GM18858 (cell line): ENCODE results near the gene UCKL1.
"Not testable (repeated sequence)": the region's sequence is repeated elsewhere in the genome, so short reads cannot be mapped to it uniquely, and the experiment has no call there.

ENCODE experiments used
- ATAC-seq: cut with Tn5 transposase; IDR thresholded peaks from one replicate; pipeline ENCODE4 v1.9.1; 2021; ENCODE audit not compliant: unreplicated experiment

UCKL1 gene

DNA sequence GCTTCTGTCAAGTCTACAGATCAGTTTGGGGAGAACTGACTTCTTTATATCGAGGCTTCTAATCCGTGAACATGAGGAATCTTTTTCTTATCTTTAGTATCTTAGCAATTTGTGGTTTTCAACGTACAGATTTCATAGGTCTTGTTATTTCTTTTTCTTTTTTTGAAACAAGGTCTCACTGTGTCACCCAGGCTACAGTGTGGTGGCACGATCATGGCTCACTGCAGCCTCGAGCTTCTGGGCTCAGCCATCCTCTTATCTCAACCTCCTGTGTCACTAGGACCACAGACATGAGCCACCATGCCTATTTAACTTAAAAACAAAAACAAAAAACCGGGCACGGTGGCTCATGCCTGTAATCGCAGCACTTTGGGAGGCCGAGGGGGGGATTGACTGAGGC lies 32.0 kb downstream of the UCKL1 start:
- ATAC-seq: no peak

- ATAC-seq: no peak
Observed at GRCh38 chr20:63923651-63924050, 32.6 kb downstream of the UCKL1 start.

DNA sequence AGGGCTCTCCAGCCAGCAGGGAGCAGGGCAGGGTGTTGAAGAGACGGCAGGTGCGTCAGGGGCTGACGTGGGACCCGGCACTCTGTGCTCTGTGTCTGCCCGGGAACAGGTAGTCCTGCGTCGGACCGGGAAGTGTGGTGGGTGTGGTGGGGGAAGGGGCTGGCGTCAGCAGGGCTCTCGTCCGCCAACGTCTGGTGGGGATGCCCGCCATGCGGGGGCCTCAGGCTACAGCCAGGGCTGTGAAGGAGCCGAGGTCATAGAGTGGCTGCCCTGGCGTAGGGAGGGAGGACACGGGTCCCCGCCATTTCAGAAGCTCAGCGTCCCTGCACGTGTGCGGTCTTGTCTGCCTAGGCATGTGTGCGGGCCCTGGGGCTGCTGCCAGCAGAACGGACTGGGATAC lies 36.0 kb downstream of the UCKL1 start:
- no peak for ATAC-seq

DNA sequence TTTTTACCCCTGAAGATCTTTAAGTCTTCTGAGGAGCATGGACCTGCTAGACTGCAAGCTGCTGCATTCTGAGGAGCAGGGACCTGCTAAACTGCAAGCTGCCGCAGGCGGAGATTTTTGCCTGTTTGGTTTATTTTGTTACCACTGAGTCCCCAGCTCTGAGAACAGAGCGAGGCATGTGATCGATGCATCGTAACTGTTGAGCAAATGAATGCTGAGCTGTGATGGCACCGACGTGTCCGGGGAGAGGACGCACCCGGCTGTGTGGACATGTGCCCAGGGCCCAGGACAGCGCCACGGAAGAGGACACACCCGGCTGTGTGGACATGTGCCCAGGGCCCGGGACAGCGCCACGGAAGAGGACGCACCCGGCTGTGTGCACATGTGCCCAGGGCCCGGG lies 37.1 kb downstream of the UCKL1 start:
- no peak for ATAC-seq

DNA sequence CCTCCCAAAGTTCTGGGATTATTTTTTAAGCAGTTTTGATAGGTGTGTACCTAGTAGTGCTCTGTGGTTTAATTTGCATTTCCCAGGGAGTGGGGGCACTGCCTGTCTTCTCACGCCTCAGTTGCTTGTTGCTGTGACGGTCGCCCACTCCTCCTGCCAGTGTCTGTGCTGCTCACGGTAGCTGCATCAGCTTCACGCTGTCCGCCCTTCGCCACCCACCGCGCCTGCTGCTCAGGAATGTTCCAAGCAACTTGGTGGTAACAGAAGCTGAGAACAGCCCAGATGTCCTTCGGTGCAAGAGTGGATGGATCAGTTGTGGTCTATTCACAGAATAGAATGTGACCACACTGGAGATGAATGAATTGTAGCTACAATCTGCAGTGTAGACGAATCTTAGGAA lies 38.4 kb downstream of the UCKL1 start:
- no peak for ATAC-seq

DNA sequence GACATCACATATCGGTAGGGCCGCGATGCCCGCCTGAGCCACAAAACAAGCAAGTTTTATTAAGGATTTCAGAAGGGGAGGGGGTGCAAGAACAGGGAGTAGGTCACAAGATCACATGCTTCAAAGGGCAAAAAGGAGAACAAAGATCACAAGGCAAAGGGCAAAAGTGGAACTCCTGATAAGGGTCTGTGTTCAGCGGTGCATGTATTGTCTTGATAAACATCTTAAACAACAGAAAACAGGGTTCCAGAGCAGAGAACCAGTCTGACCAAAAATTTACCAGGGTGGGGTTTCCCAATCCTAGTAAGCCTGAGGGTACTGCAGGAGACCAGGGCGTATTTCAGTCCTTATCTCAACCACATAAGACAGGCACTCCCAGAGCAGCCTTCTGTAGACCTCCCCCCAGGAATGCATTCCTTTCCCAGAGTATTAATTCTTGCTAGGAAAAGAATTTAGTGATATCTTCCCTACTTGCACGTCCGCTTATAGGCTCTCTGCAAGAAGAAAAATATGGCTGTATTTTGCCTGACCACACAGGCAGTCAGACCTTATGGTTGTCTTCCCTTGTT lies 39.8 kb downstream of the UCKL1 start:
- ATAC-seq: not testable (repeated sequence)

- ATAC-seq: no peak
Observed at GRCh38 chr20:63915471-63915870, 40.7 kb downstream of the UCKL1 start.

DNA sequence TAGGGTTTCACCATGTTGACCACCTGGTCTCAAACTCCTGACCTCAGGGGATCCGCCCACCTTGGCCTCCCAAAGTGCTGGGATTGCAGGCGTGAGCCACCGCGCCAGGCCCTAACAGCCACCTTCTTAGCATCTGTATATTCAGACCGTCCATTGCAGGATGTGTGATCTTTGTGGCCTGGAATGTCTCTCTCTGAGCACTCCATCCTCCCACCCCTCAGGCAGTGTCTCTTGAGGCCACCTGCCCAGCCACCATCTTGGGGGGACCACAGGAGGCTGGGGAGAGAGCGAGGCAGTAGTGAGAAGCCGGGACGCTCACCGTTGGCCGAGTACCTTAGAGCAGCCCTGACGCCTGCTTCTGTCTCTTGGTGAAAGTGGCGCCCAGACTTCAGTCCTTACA lies 42.4 kb downstream of the UCKL1 start:
- no peak for ATAC-seq

DNA sequence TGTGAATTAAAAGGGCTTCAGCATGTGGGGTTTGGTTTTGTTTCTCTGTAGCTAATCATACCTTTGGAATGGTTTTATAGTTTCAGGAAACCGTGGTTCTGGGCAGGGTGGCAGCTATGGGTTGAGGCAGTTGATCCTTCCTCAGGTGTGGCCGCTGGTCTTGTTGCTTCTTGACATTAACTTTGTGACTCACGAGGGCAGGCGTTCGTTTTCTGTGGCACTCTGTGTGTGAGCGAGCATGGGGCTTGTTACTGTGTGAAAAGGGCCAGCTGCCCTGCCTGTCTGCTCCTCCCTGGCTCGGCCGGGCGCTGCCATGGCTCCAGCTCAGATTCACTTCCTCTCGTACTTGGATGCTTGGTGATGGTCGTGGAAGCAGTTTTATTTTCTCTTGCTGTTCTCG lies 45.0 kb downstream of the UCKL1 start:
- ATAC-seq: no peak

DNA sequence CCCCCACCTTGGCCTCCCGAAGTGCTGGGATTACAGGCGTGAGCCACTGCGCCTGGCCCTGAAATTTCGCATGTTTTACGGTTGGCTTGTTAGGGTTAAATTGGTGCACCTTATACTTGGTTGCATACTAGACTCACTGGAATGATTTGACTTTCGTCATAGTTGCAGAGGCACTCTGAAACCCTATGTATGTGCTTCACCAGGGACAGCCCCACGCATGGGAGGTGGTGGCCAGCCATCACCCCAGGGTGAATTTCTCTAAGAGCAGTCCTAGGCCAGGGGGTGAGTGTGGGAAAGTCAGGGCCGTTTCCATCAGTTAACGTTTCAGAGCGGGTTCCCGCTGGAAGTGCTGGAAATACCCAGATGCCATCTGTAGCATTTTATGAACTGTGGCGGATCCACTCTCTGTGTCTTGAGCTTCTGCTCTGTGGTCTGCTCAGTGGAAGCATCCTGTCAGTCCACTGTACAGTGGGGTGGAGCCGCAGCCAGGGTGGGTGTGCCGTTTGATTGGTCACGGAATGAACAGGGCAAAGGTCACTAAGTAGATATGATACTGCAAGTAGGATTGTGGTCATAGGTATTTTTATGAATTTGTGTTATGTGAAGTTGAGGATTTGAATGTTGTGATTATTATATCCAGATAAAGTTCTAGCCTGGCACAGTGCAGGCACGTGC lies 48.1 kb downstream of the UCKL1 start:
- ATAC-seq: no peak

DNA sequence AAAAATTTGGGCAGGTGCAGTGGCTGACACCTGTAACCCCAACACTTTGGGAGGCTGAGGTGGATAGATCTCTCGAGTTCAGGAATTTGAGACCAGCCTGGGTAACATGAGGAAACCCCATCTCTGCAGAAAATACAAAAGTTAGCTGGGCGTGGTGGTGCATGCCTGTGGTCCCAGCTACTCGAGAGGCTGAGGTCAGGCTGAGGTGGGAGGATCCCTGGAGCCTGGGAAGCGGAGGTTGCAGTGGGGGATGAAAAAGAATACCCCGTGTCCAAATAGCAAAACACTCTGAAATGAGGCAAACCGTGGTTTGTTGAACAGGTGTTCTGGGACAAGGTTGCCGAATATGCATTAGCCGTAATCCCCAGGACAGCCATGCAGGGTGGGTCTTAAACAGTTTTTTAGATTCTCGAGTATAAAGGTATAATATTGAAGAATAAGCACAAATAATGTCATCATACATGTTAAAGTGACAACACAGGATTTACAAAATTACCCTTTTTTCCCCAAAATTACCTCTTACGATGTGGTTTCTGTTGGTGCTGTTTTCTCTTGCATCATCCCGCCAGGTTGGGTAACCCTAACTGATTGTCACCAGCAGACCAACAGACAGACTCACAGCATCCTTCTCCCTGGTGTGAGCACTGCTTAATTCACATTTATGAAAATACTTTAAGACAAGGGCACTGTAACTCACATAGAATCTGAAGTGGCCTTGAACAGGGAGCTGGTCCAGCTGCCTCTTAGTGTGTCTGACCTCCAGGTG lies 52.2 kb downstream of the UCKL1 start:
- ATAC-seq: no peak

DNA sequence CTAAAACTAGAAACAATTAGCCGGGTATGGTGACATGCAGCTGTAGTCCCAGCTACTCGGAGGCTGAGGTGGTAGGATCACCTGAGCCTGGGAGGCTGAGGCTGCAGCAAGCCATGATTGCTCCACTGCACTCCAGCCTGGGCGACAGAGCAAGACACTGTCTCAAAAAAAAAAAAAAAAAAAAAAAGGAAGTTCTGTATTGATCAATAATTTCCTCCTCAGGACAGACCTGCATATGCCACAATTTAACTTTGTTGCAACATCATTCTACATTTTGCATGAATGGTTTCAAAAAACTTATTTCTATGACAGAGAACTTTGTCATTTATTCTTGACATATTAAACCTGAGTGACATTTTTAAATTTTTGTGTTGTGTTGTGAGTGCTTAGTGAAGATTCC lies 55.8 kb downstream of the UCKL1 start:
- ATAC-seq: no peak

DNA sequence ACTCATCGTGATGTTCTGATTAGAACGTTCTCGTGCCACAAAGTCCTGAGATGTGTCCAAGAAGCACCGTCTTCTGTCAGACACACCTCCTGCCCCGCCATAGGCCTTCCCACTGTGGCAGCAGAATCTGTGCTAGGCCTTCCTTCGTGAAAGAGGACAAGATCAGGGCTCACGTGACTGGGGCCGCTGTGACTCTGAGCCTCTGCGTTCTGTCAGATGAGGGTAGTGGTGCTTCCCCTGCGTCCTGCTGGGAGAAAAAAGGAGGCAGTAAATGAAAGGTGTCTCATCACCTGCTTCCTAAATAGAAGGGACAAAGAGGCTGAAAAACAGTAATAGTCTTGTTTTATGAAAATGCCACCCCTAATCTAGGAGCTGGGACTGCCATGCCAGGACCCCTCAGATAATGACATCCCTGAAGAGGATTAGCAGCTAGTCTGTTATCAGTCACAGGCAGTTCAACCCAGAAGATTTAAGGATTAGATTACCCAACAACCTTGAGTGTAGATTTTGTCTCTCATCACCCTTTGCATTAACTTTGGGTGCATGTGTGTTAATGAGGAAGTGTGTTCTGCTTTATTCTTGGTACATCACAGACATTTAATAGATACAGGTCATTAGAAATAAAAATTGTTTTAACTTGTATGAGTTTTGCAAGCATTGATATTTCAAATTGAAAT lies 57.2 kb downstream of the UCKL1 start:
- ATAC-seq: no peak

DNA sequence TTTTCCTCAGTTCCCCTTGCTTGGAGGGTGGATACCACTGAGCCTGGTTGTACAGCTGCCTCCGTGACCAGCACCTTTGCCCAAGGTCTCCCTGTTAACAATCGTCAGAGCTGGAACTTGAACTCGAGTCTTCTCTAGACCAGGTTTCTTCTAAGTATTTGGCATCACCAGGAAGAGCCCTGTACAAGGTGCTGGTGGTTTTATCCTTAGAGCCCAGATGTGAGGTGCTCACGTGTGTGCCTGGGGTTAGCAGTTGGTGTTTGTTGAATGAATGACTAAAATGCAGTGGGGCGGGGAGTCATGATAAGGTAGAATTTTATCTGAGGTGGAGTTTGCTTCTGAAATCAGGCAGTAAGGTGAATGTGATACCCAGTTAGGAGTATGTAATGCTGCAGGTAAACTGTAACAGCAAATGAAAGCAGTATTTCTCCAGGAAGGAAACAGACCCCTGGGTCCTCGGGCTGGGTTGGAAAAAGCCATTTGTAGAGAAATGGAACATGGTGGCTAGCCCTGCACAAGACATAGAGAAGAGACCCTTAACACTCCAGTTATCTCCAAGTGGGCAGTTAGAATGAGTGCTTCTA lies 58.1 kb downstream of the UCKL1 start:
- no peak for ATAC-seq

GRCh38 chr20:63896264-63897105 lies 59.7 kb downstream of the UCKL1 start:
- ATAC-seq: no peak

- ATAC-seq: no peak
Observed at GRCh38 chr20:63895952-63896263, 60.3 kb downstream of the UCKL1 start.

GRCh38 chr20:63895202-63895951 lies 60.8 kb downstream of the UCKL1 start:
- no peak for ATAC-seq

GRCh38 chr20:63894358-63895201 lies 61.6 kb downstream of the UCKL1 start, which contains the start of gene DNAJC5:
Gene DNAJC5 (plus strand): TSS chr20:63895126. CDS start chr20:63928346, 33,220 bp downstream.
- peak; percentile 52 for ATAC-seq

DNA sequence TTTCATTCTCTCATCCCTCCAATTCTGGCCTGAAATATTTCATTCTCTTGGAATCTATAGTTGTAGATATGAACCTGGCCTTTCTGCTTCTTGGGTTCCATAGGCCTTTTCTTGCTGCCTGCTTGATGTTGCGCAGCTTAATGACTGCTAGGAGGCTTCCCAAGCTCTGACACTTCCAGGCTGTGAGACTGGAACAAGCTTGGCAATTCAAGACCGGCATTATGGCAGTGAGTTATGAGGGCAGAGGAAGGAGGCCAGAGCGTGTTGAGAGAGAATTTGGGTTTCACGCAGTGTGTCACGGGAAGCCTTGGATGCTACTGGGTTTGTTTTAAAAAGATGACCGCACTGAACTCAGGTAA lies 62.2 kb downstream of the UCKL1 start:
- no peak for ATAC-seq
